SU-DHL-6 (cell line): ENCODE data around the gene GOLGA6L25.
"Not testable (repeated sequence)": the region's sequence is repeated elsewhere in the genome, so short reads cannot be mapped to it uniquely, and the experiment has no call there.

Source experiments
- CTCF ChIP-seq: fragments of 200-600 bp; sonication (generic); IDR thresholded peaks from one replicate; pipeline ENCODE4 v1.5.1; 2017; ENCODE audit warnings: antibody characterized with exemption, mild to moderate bottlenecking, low read length, moderate library complexity; ENCODE audit not compliant: insufficient read depth, poor library complexity, severe bottlenecking
- EZH2phosphoT487 ChIP-seq: fragments of 200-600 bp; sonication (generic), shearing (Covaris generic); conservative IDR thresholded peaks from 2 replicates; pipeline ENCODE4 v1.6.1; 2018; ENCODE audit warnings: mild to moderate bottlenecking, antibody characterized with exemption, low read length, moderate library complexity, mixed read lengths

- not testable (repeated sequence) for TF ChIP-seq CTCF, EZH2phosphoT487
Measured at GRCh38 chr15:28597471-28597870, 44.1 kb downstream of the GOLGA6L25 start.
